CD4-positive, alpha-beta T cell (primary cell): ENCODE measurements around the gene FAM53B. TPM values are rescaled to one million over a fixed set of nuclear protein-coding genes. Genes with fewer than 3 reads are reported as not detected.
"Not testable (repeated sequence)": the region's sequence is repeated elsewhere in the genome, so short reads cannot be mapped to it uniquely, and the experiment has no call there.

ENCODE experiments used
- ATAC-seq: fragments of 200-7000 bp; cut with Tn5 transposase; one replicate; pipeline ENCODE4 v1.10.0; 2022; ENCODE audit warnings: mild to moderate bottlenecking; ENCODE audit not compliant: poor library complexity
- CTCF ChIA-PET: fragments of 350-600 bp; sonication (Branson Sonifier 250); formaldehyde crosslinking; loops from one replicate; lab custom pipeline; 2021; ENCODE audit warnings: antibody characterized with exemption, inconsistent platforms; lab: Charles Lee
- POLR2A ChIA-PET: fragments of 350-600 bp; sonication (Branson Sonifier 250); formaldehyde crosslinking; loops from one replicate; lab custom pipeline; 2021; ENCODE audit warnings: antibody characterized with exemption, inconsistent platforms; lab: Charles Lee
- DNase-seq, 14 experiments: peaks; one replicate each; pipeline ENCODE4 v3.0.0-alpha.2; 2013 to 2020; ENCODE audit warnings: mixed read lengths in 2 of 14
- H3K27ac ChIP-seq, 2 donors: one replicate each; pipeline versions ENCODE4 v1.5.1 to v1.7.0; 2013; ENCODE audit warnings: low read length in 2 of 2, low read depth in 1 of 2, mild to moderate bottlenecking in 1 of 2
- H3K27me3 ChIP-seq, 2 experiments: 1 replicate in 1 of 2; 2 replicates in 1 of 2; pipeline versions ENCODE4 v1.6.1 to v1.7.0; 2013; ENCODE audit warnings: low read length in 2 of 2, control low read depth in 1 of 2, mild to moderate bottlenecking in 1 of 2, moderate library complexity in 1 of 2; ENCODE audit not compliant: insufficient read depth in 2 of 2, control insufficient read depth in 1 of 2
- H3K36me3 ChIP-seq: one replicate; pipeline ENCODE4 v1.6.1; 2013; ENCODE audit warnings: low read length, control low read depth; ENCODE audit not compliant: insufficient read depth
- H3K4me1 ChIP-seq: one replicate; pipeline ENCODE4 v1.6.1; 2013; ENCODE audit warnings: low read length, control low read depth; ENCODE audit not compliant: insufficient read depth
- H3K4me3 ChIP-seq: one replicate; pipeline ENCODE4 v1.5.1; 2013; ENCODE audit warnings: mild to moderate bottlenecking, low read length, moderate library complexity
- H3K9me3 ChIP-seq, 2 experiments: 1 replicate in 1 of 2; 2 replicates in 1 of 2; pipeline versions ENCODE4 v1.6.1 to v1.7.0; 2013; ENCODE audit warnings: low read length in 2 of 2, mild to moderate bottlenecking in 2 of 2, control low read depth in 1 of 2, moderate library complexity in 1 of 2; ENCODE audit not compliant: control insufficient read depth in 1 of 2, insufficient read depth in 1 of 2
- H3K27ac Mint-ChIP-seq: one replicate; pipeline ENCODE4 v1.8.0; 2020; ENCODE audit warnings: mixed read lengths
- H3K27me3 Mint-ChIP-seq: one replicate; pipeline ENCODE4 v1.8.0; 2021; ENCODE audit warnings: mixed read lengths
- H3K36me3 Mint-ChIP-seq: one replicate; pipeline ENCODE4 v1.8.0; 2021; ENCODE audit warnings: low read depth, mixed read lengths
- H3K4me1 Mint-ChIP-seq: one replicate; pipeline ENCODE4 v1.8.0; 2021; ENCODE audit warnings: low read depth, mixed read lengths
- H3K4me3 Mint-ChIP-seq: one replicate; pipeline ENCODE4 v1.8.0; 2020; ENCODE audit warnings: mild to moderate bottlenecking, mixed read lengths
- H3K9me3 Mint-ChIP-seq: one replicate; pipeline ENCODE4 v1.8.0; 2020; ENCODE audit warnings: mixed read lengths
- intact Hi-C, 2 experiments: fragments of 100-400 bp; cut with DNase I in 1 of 2; cut with micrococcal nuclease in 1 of 2; formaldehyde crosslinking; loops; one replicate each; pipeline versions ENCODE4 v1.15.1 to v1.9.0; 2023 to 2025; cut with DNase I, micrococcal nuclease
- total RNA-seq, 174 experiments: library from RNA in 2 of 174; stranded (reverse) in 2 of 174; gene quantifications; one replicate each; pipeline ENCODE4 v1.2.3 and lab custom pipeline; 2021 to 2026
- TF ChIP-seq, protein P1 (sequence below): fragments of 200-600 bp; IDR thresholded peaks from one replicate; pipeline ENCODE4 v1.8.0; 2022; ENCODE audit warnings: antibody characterized with exemption, mild to moderate bottlenecking

Gene FAM53B
- total RNA-seq, 2 experiments from 2014 or later: 32.9 to 33.6 TPM

DNA sequence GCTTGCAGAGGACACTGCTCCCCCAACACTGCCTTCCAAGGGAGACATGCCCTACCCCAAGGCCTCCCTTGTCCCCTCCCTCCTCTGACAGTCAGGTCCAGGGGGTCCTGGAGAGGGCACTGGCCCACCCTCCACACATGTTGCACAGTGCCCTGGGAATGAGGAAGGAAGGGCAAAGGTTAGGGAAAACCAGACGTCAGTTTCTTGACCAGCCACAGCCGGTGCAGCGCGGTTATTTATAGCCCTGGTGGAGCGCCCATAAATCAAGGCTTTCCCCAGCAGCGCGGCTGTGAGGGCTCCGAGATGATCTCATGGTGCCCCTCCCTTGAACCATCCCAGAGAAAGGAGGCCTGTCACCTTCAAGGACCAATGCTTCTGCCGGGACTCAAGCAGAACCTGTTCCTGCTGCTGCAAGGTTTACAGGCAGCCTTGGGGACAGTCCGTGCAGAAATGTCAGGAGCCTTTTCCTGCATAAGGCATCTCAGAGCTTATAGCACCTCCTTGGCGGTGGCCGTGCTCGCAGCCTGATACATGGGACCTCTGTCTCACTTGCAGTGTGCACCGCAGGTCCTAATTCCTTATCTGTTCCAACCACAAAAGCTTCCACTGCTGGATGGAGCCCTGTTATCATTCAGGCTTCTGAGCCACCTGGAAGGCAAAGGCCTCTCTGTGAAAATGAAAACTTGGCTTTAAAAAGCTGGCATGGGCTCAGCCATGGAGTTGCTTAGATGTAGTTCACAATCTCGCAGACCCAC lies 155.3 kb downstream of the FAM53B start:
- Mint-ChIP-seq H3K9me3 (no peaks in the 10 kb centered on the region), H3K4me1 (no peaks in the 10 kb centered on the region), H3K27me3 (no peaks in the 10 kb centered on the region), H3K36me3 (peaks cover 5% of the 10 kb centered on the region), H3K4me3 (no peak overlapping the region), H3K27ac (no peak overlapping the region)
- POLR2A ChIA-PET: no interaction called here
- Histone ChIP-seq H3K27ac (no peak overlapping the region), H3K36me3 (no peaks in the 10 kb centered on the region), H3K4me3 (no peak overlapping the region), H3K27me3 (no peaks in the 10 kb centered on the region), H3K4me1 (peaks cover 3% of the 10 kb centered on the region), H3K9me3 (peaks cover 0 to 13% of the 10 kb centered on the region in 2 experiments)
- intact Hi-C loops: no loop called here
- CTCF ChIA-PET: no interaction called here
- DNase-seq (no peak), ATAC-seq (no peak)
- TF ChIP-seq, protein P1, sequence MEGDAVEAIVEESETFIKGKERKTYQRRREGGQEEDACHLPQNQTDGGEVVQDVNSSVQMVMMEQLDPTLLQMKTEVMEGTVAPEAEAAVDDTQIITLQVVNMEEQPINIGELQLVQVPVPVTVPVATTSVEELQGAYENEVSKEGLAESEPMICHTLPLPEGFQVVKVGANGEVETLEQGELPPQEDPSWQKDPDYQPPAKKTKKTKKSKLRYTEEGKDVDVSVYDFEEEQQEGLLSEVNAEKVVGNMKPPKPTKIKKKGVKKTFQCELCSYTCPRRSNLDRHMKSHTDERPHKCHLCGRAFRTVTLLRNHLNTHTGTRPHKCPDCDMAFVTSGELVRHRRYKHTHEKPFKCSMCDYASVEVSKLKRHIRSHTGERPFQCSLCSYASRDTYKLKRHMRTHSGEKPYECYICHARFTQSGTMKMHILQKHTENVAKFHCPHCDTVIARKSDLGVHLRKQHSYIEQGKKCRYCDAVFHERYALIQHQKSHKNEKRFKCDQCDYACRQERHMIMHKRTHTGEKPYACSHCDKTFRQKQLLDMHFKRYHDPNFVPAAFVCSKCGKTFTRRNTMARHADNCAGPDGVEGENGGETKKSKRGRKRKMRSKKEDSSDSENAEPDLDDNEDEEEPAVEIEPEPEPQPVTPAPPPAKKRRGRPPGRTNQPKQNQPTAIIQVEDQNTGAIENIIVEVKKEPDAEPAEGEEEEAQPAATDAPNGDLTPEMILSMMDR: no peak

GRCh38 chr10:124588341-124588735 lies 155.8 kb downstream of the FAM53B start:
- H3K27ac ChIP-seq, H3K4me1 ChIP-seq, H3K27me3 ChIP-seq, H3K4me3 ChIP-seq, ATAC-seq, H3K4me1 Mint-ChIP-seq, H3K36me3 ChIP-seq, DNase-seq, H3K4me3 Mint-ChIP-seq, CTCF ChIA-PET, intact Hi-C loops, H3K27me3 Mint-ChIP-seq, H3K27ac Mint-ChIP-seq, H3K36me3 Mint-ChIP-seq, H3K9me3 Mint-ChIP-seq: not testable (repeated sequence)
- POLR2A ChIA-PET: interaction anchor here (0.8 kb wide), 1 partner anchor 15 kb away, joined by 3 read pairs; no protein-coding TSS in a partner anchor
- peaks cover 0 to 13% of the 10 kb centered on the region in 2 experiments for H3K9me3 ChIP-seq

DNA sequence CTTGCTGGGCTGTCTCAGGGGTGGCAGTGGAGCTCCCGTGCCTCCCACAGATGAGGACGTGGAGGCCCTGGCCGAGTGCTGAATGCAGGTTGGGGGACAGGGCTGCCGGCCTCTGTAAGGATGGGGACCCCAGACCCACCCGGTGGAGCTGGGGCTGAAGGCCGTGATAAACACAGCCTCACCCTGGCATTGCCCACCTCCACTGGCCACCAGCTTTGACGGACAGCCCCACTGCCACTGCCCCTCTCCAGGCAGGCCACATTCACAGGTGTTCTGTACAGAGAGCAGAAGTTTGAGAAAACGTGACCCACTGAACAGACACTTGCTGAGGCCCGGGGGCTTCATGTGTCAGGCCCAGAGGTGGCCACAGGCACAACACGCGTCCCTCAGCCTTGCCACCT lies 156.4 kb downstream of the FAM53B start:
- no peak for DNase-seq
- Histone ChIP-seq H3K4me3 (no peak overlapping the region), H3K36me3 (no peaks in the 10 kb centered on the region), H3K27ac (no peak overlapping the region), H3K9me3 (peaks cover 0 to 13% of the 10 kb centered on the region in 2 experiments), H3K4me1 (peaks cover 3% of the 10 kb centered on the region), H3K27me3 (no peaks in the 10 kb centered on the region)
- no peak overlapping the region for H3K4me3 Mint-ChIP-seq
- ChIA-PET CTCF (no interaction called here), POLR2A (interaction anchor here (0.8 kb wide), 1 partner anchor 16 kb away, joined by 3 read pairs; no protein-coding TSS in a partner anchor)
- H3K27ac Mint-ChIP-seq: no peak overlapping the region
- TF ChIP-seq, protein P1: no peak
- H3K27me3 Mint-ChIP-seq: no peaks in the 10 kb centered on the region
- intact Hi-C loops: no loop called here
- no peak for ATAC-seq
- H3K9me3 Mint-ChIP-seq: no peaks in the 10 kb centered on the region
- no peaks in the 10 kb centered on the region for H3K4me1 Mint-ChIP-seq
- H3K36me3 Mint-ChIP-seq: peaks cover 5% of the 10 kb centered on the region
